DMS 273 treated with DMSO at 0.1 percent for 48 hours (cell line): Measurements from ENCODE around the gene MIGA1.
"Not testable (repeated sequence)": the region's sequence is repeated elsewhere in the genome, so short reads cannot be mapped to it uniquely, and the experiment has no call there.

ENCODE experiments used
- DNase-seq: peaks from one replicate; lab custom pipeline; 2025; lab: John Stamatoyannopoulos, UW

The MIGA1 gene

GRCh38 chr1:77918918-77919317 is 139.5 kb downstream of the MIGA1 start:
- DNase-seq: not testable (repeated sequence)

GRCh38 chr1:77925518-77925917 is 146.1 kb downstream of the MIGA1 start:
- DNase-seq: no peak

GRCh38 chr1:77925956-77926355 is 146.5 kb downstream of the MIGA1 start:
- no peak for DNase-seq

GRCh38 chr1:77926561-77927357 is 147.3 kb downstream of the MIGA1 start:
- no peak for DNase-seq

- no peak for DNase-seq
Measured at GRCh38 chr1:77927414-77927813, 148.0 kb downstream of the MIGA1 start.
